B cell (primary cell): Measurements from ENCODE around the gene CACNA2D2. TPM values are rescaled to one million over a fixed set of nuclear protein-coding genes. Genes with fewer than 3 reads are reported as not detected.

ENCODE experiments used
- ATAC-seq: fragments of 200-7000 bp; cut with Tn5 transposase; one replicate; pipeline ENCODE4 v1.10.0; 2021; ENCODE audit warnings: low read depth, mild to moderate bottlenecking, moderate number of reproducible peaks, moderate library complexity
- CTCF ChIA-PET: fragments of 350-600 bp; sonication (Branson Sonifier 250); formaldehyde crosslinking; loops from one replicate; lab custom pipeline; 2021; ENCODE audit warnings: antibody characterized with exemption, inconsistent platforms; lab: Charles Lee
- POLR2A ChIA-PET: fragments of 350-600 bp; sonication (Branson Sonifier 250); formaldehyde crosslinking; loops from one replicate; lab custom pipeline; 2021; ENCODE audit warnings: antibody characterized with exemption; lab: Charles Lee
- DNase-seq: peaks from one replicate; pipeline ENCODE4 v3.0.0; 2013
- H2AFZ ChIP-seq: 2 replicates; pipeline ENCODE4 v1.6.1; 2012; ENCODE audit warnings: mild to moderate bottlenecking, low read depth, low read length; ENCODE audit not compliant: insufficient read depth, poor library complexity, severe bottlenecking
- H3K27ac ChIP-seq, 2 donors: 1 replicate in 1 of 2; 2 replicates in 1 of 2; pipeline ENCODE4 v1.5.1; 2012 to 2013; ENCODE audit warnings: low read length in 2 of 2, mild to moderate bottlenecking in 2 of 2, moderate library complexity in 1 of 2
- H3K27me3 ChIP-seq, 4 experiments: fragments of 200-600 bp in 1 of 4; sonication (generic) in 1 of 4; replicated peaks in 1 of 4; 1 replicate in 2 of 4; 2 replicates in 2 of 4; pipeline versions ENCODE4 v1.6.1 to v1.7.0; 2013 to 2016; ENCODE audit warnings: low read length in 3 of 4, mild to moderate bottlenecking in 2 of 4, mixed read lengths in 1 of 4, moderate library complexity in 1 of 4; ENCODE audit not compliant: insufficient read depth in 4 of 4, control insufficient read depth in 3 of 4; ENCODE audit errors: control extremely low read depth in 1 of 4
- H3K36me3 ChIP-seq, 2 experiments: replicated peaks in 1 of 2; 1 replicate in 1 of 2; 2 replicates in 1 of 2; pipeline versions ENCODE4 v1.6.1 to v1.7.1; 2013; ENCODE audit warnings: low read length in 1 of 2; ENCODE audit not compliant: insufficient read depth in 2 of 2, control insufficient read depth in 1 of 2; ENCODE audit errors: control extremely low read depth in 1 of 2, extremely low read depth in 1 of 2
- H3K4me1 ChIP-seq, 2 donors: fragments of 200-600 bp in 1 of 2; sonication (generic) in 1 of 2; 1 replicate in 1 of 2; 2 replicates in 1 of 2; pipeline versions ENCODE4 v1.5.1 to v1.6.1; 2013 to 2017; ENCODE audit warnings: low read length in 2 of 2; ENCODE audit not compliant: control insufficient read depth in 2 of 2, insufficient read depth in 2 of 2
- H3K4me2 ChIP-seq: replicated peaks from 2 replicates; pipeline ENCODE3; 2012; ENCODE audit warnings: mild to moderate bottlenecking, low read depth, low read length; ENCODE audit not compliant: poor library complexity, severe bottlenecking
- H3K4me3 ChIP-seq, 5 experiments: fragments of 200-600 bp in 1 of 5; sonication (generic) in 1 of 5; 1 replicate in 3 of 5; 2 replicates in 2 of 5; pipeline versions ENCODE4 v1.5.1 to v1.7.0; 2011 to 2016; ENCODE audit warnings: low read length in 4 of 5, mild to moderate bottlenecking in 4 of 5, low read depth in 2 of 5, control low read depth in 1 of 5, moderate library complexity in 1 of 5; ENCODE audit not compliant: insufficient read depth in 1 of 5; ENCODE audit errors: control extremely low read depth in 1 of 5, extremely low read depth in 1 of 5
- H3K79me2 ChIP-seq: fragments of 200-600 bp; sonication (generic); one replicate; pipeline ENCODE4 v1.6.0; 2016; ENCODE audit warnings: low read length; ENCODE audit not compliant: control insufficient read depth, insufficient read depth
- H3K9ac ChIP-seq: fragments of 200-600 bp; sonication (generic); 2 replicates; pipeline ENCODE4 v1.6.1; 2017; ENCODE audit warnings: mild to moderate bottlenecking, low read length, moderate library complexity
- H3K9me3 ChIP-seq, 3 donors: one replicate each; pipeline versions ENCODE4 v1.6.1 to v1.7.1; 2013; ENCODE audit warnings: low read length in 2 of 3; ENCODE audit not compliant: control insufficient read depth in 2 of 3, insufficient read depth in 1 of 3; ENCODE audit errors: control extremely low read depth in 1 of 3
- H4K20me1 ChIP-seq: 2 replicates; pipeline ENCODE4 v1.6.0; 2012; ENCODE audit warnings: mild to moderate bottlenecking, low read length; ENCODE audit not compliant: insufficient read depth, control insufficient read depth, poor library complexity, severe bottlenecking
- H3K27ac Mint-ChIP-seq: one replicate; pipeline ENCODE4 v1.8.0; 2021; ENCODE audit warnings: mixed read lengths
- H3K27me3 Mint-ChIP-seq: one replicate; pipeline ENCODE4 v1.8.0; 2021; ENCODE audit warnings: mixed read lengths
- H3K4me1 Mint-ChIP-seq: one replicate; pipeline ENCODE4 v1.8.0; 2021; ENCODE audit warnings: mixed read lengths
- H3K4me3 Mint-ChIP-seq: one replicate; pipeline ENCODE4 v1.8.0; 2021; ENCODE audit warnings: mixed read lengths
- H3K9me3 Mint-ChIP-seq: one replicate; pipeline ENCODE4 v1.8.0; 2022; ENCODE audit warnings: mixed read lengths; ENCODE audit not compliant: insufficient read depth
- EZH2 ChIP-seq: IDR thresholded peaks from 2 replicates; pipeline ENCODE4 v1.6.1; 2012; ENCODE audit warnings: borderline replicate concordance, low read depth, mild to moderate bottlenecking, moderate library complexity, low read length; ENCODE audit not compliant: insufficient read depth, poor library complexity, severe bottlenecking
- WGBS: methylation state at CpG from one replicate; pipeline ENCODE4 v1.1.5; 2013; ENCODE audit warnings: missing lambda C conversion rate; ENCODE audit not compliant: insufficient coverage; 5-methylcytosine and 5-hydroxymethylcytosine counted together
- intact Hi-C: fragments of 100-400 bp; cut with micrococcal nuclease; formaldehyde crosslinking; loops from one replicate; pipeline ENCODE4 v1.10.0; 2022
- polyA plus RNA-seq: library from polyadenylated mRNA; depleted of rRNA; stranded (reverse); fragments of >200 nt; gene quantifications from 2 replicates; pipeline ENCODE4 v1.2.3, GENCODE V29; 2012
- total RNA-seq, 2 donors: library from RNA; stranded (reverse); fragments of 120-200 nt in 1 of 2; gene quantifications; 1 replicate in 1 of 2; 2 replicates in 1 of 2; pipeline versions ENCODE4 v1.2.3 to v1.2.4, GENCODE V29; 2013 to 2022
- TF ChIP-seq, protein P1 (sequence below): fragments of 200-600 bp; IDR thresholded peaks from one replicate; pipeline ENCODE4 v1.8.0; 2022; ENCODE audit warnings: antibody characterized with exemption, mild to moderate bottlenecking

Gene CACNA2D2
- total and polyA plus RNA-seq, 2 donors (not counting 1 experiment from before 2014, with no cell fraction given) = 0.69 to 1.2 TPM

- no peak overlapping the region for H2AFZ ChIP-seq
- no peak overlapping the region for H3K4me3 Mint-ChIP-seq
- no peak overlapping the region for H3K4me3 ChIP-seq
- no peak for TF ChIP-seq EZH2
- TF ChIP-seq, protein P1, sequence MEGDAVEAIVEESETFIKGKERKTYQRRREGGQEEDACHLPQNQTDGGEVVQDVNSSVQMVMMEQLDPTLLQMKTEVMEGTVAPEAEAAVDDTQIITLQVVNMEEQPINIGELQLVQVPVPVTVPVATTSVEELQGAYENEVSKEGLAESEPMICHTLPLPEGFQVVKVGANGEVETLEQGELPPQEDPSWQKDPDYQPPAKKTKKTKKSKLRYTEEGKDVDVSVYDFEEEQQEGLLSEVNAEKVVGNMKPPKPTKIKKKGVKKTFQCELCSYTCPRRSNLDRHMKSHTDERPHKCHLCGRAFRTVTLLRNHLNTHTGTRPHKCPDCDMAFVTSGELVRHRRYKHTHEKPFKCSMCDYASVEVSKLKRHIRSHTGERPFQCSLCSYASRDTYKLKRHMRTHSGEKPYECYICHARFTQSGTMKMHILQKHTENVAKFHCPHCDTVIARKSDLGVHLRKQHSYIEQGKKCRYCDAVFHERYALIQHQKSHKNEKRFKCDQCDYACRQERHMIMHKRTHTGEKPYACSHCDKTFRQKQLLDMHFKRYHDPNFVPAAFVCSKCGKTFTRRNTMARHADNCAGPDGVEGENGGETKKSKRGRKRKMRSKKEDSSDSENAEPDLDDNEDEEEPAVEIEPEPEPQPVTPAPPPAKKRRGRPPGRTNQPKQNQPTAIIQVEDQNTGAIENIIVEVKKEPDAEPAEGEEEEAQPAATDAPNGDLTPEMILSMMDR = no peak
- H4K20me1 ChIP-seq = no peaks in the 10 kb centered on the region
- 94% methylated on average over 7 of the region's 7 CpGs for WGBS
- peaks cover 5% of the 10 kb centered on the region for H3K27me3 Mint-ChIP-seq
- H3K27me3 ChIP-seq = peaks cover 0 to 4% (median 0%) of the 10 kb centered on the region in 4 experiments
- no peak overlapping the region for H3K9ac ChIP-seq
- no peak overlapping the region for H3K27ac Mint-ChIP-seq
- H3K4me1 ChIP-seq = peaks cover 27 to 36% of the 10 kb centered on the region in 2 donors
- no peak for DNase-seq
- H3K36me3 ChIP-seq = no peaks in the 10 kb centered on the region
- no peaks in the 10 kb centered on the region for H3K9me3 ChIP-seq
- H3K4me2 ChIP-seq = no peak overlapping the region
- ChIA-PET CTCF (interaction anchor here (0.8 to 3.1 kb wide), 6 partner anchors 10 to 258 kb away, joined by 3 to 17 read pairs (median 3); no protein-coding TSS in a partner anchor), POLR2A (interaction anchor here (1.1 kb wide), 1 partner anchor 24 kb away, joined by 7 read pairs; no protein-coding TSS in a partner anchor)
- H3K79me2 ChIP-seq = no peaks in the 10 kb centered on the region
- intact Hi-C loops = loop anchor here (5.0 kb wide), 1 partner anchor 49 kb away; the partner anchor contains the start of genes C3orf18 and HEMK1
- H3K4me1 Mint-ChIP-seq = peaks cover 34% of the 10 kb centered on the region
- ATAC-seq = no peak
- no peaks in the 10 kb centered on the region for H3K9me3 Mint-ChIP-seq
- no peak overlapping the region for H3K27ac ChIP-seq
Observed at GRCh38 chr3:50518436-50518835, 15.0 kb upstream of the CACNA2D2 start.

- TF ChIP-seq EZH2 = no peak
- TF ChIP-seq, protein P1 = no peak
- Histone ChIP-seq H3K4me1 (peaks cover 27 to 36% of the 10 kb centered on the region in 2 donors), H2AFZ (no peak overlapping the region), H3K27me3 (peaks cover 0 to 4% (median 0%) of the 10 kb centered on the region in 4 experiments), H3K9ac (no peak overlapping the region), H3K4me3 (no peak overlapping the region), H3K79me2 (no peaks in the 10 kb centered on the region), H3K9me3 (no peaks in the 10 kb centered on the region), H3K36me3 (no peaks in the 10 kb centered on the region), H3K27ac (no peak overlapping the region), H4K20me1 (no peaks in the 10 kb centered on the region), H3K4me2 (no peak overlapping the region)
- ChIA-PET POLR2A (interaction anchor here (0.5 to 1.1 kb wide), 2 partner anchors 24 to 798 kb away, joined by 4 to 7 read pairs; no protein-coding TSS in a partner anchor), CTCF (interaction anchor here (0.8 to 3.1 kb wide), 4 partner anchors 25 to 257 kb away, joined by 3 to 17 read pairs (median 8); no protein-coding TSS in a partner anchor)
- no peak for DNase-seq
- Mint-ChIP-seq H3K9me3 (no peaks in the 10 kb centered on the region), H3K27me3 (peaks cover 5% of the 10 kb centered on the region), H3K4me1 (peaks cover 34% of the 10 kb centered on the region), H3K27ac (no peak overlapping the region), H3K4me3 (no peak overlapping the region)
- WGBS = 60% methylated on average over 2 of the region's 4 CpGs
- ATAC-seq = no peak
- intact Hi-C loops = loop anchor here (5.0 kb wide), 1 partner anchor 50 kb away; the partner anchor contains the start of genes C3orf18 and HEMK1
Observed at GRCh38 chr3:50517721-50518206, 14.3 kb upstream of the CACNA2D2 start.
